HG02763 (cell line): Measurements from ENCODE around the gene C10orf90.

Experiments
- ATAC-seq: cut with Tn5 transposase; IDR thresholded peaks from one replicate; pipeline ENCODE4 v1.9.1; 2021; ENCODE audit warnings: mild to moderate bottlenecking, moderate library complexity; ENCODE audit not compliant: unreplicated experiment

The C10orf90 gene

GRCh38 chr10:126675656-126676438 lies 5.4 kb upstream of the C10orf90 start:
- no peak for ATAC-seq

GRCh38 chr10:126674741-126675515 lies 4.4 kb upstream of the C10orf90 start:
- ATAC-seq = no peak

GRCh38 chr10:126673565-126673964 lies 3.1 kb upstream of the C10orf90 start:
- ATAC-seq = no peak

- ATAC-seq = no peak
These were observed 996 bp upstream of the C10orf90 start for GRCh38 chr10:126671402-126671975.

- no peak for ATAC-seq
These were observed 385 bp upstream of the C10orf90 start for GRCh38 chr10:126670895-126671261.

GRCh38 chr10:126669168-126669567 lies 1.3 kb downstream of the C10orf90 start:
- no peak for ATAC-seq

- ATAC-seq = no peak
These were observed 2.0 kb downstream of the C10orf90 start for GRCh38 chr10:126668505-126668904.

- ATAC-seq = no peak
These were observed 2.9 kb downstream of the C10orf90 start for GRCh38 chr10:126667568-126667967.

- ATAC-seq = no peak
These were observed 5.3 kb downstream of the C10orf90 start for GRCh38 chr10:126665207-126665606.

- ATAC-seq = no peak
These were observed 6.6 kb downstream of the C10orf90 start for GRCh38 chr10:126663880-126664279.

- ATAC-seq = no peak
These were observed 7.2 kb downstream of the C10orf90 start for GRCh38 chr10:126663328-126663727.

- no peak for ATAC-seq
These were observed 8.5 kb downstream of the C10orf90 start for GRCh38 chr10:126661841-126662515.

- no peak for ATAC-seq
These were observed 9.1 kb downstream of the C10orf90 start for GRCh38 chr10:126661356-126661755.

GRCh38 chr10:126659750-126660149 lies 10.7 kb downstream of the C10orf90 start:
- no peak for ATAC-seq

GRCh38 chr10:126658928-126659327 lies 11.6 kb downstream of the C10orf90 start:
- no peak for ATAC-seq

- no peak for ATAC-seq
These were observed 15.9 kb downstream of the C10orf90 start for GRCh38 chr10:126654579-126654978.

GRCh38 chr10:126651467-126651866 lies 19.0 kb downstream of the C10orf90 start:
- ATAC-seq = no peak

GRCh38 chr10:126650161-126650560 lies 20.3 kb downstream of the C10orf90 start:
- ATAC-seq = no peak

GRCh38 chr10:126647116-126647515 lies 23.4 kb downstream of the C10orf90 start:
- ATAC-seq = no peak

- no peak for ATAC-seq
These were observed 24.4 kb downstream of the C10orf90 start for GRCh38 chr10:126646110-126646509.

- ATAC-seq = no peak
These were observed 30.1 kb downstream of the C10orf90 start for GRCh38 chr10:126640401-126640800.
